Suppressor macrophage (primary cell): Measurements from ENCODE around the gene PCSK7.
"Not testable (repeated sequence)": the region's sequence is repeated elsewhere in the genome, so short reads cannot be mapped to it uniquely, and the experiment has no call there.

ENCODE experiments used
- DNase-seq, 4 experiments: peaks; one replicate each; pipeline ENCODE4 v3.0.0-alpha.2; 2020 to 2022
- total RNA-seq, 17 experiments: gene quantifications; one replicate each; lab custom pipeline; 2026; ENCODE audit warnings: mixed read lengths in 6 of 17, inconsistent platforms in 3 of 17; lab: John Stamatoyannopoulos, UW

Gene PCSK7, protein sequence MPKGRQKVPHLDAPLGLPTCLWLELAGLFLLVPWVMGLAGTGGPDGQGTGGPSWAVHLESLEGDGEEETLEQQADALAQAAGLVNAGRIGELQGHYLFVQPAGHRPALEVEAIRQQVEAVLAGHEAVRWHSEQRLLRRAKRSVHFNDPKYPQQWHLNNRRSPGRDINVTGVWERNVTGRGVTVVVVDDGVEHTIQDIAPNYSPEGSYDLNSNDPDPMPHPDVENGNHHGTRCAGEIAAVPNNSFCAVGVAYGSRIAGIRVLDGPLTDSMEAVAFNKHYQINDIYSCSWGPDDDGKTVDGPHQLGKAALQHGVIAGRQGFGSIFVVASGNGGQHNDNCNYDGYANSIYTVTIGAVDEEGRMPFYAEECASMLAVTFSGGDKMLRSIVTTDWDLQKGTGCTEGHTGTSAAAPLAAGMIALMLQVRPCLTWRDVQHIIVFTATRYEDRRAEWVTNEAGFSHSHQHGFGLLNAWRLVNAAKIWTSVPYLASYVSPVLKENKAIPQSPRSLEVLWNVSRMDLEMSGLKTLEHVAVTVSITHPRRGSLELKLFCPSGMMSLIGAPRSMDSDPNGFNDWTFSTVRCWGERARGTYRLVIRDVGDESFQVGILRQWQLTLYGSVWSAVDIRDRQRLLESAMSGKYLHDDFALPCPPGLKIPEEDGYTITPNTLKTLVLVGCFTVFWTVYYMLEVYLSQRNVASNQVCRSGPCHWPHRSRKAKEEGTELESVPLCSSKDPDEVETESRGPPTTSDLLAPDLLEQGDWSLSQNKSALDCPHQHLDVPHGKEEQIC
- 38.0 to 77.2 (median 52.2) reads per million in 17 experiments for total RNA-seq

DNA sequence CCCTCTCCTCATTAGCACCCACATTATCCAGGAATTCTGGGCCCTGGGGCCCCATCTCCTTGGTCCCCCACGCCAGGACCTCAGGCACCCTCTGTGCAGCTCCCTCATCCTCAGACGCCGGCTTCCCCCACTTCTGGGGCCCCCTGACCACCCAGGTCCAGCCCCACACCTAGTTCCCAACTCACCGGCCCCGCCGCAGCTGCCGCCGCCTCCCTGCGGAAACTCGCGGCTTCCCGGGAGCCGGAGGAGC lies at the start of gene PCSK7:
Gene PCSK7, minus strand, starts transcription at position 232 of the 250 bp plus-strand sequence. CDS start 2,229 bp downstream, outside the sequence.
- no peak for DNase-seq

DNA sequence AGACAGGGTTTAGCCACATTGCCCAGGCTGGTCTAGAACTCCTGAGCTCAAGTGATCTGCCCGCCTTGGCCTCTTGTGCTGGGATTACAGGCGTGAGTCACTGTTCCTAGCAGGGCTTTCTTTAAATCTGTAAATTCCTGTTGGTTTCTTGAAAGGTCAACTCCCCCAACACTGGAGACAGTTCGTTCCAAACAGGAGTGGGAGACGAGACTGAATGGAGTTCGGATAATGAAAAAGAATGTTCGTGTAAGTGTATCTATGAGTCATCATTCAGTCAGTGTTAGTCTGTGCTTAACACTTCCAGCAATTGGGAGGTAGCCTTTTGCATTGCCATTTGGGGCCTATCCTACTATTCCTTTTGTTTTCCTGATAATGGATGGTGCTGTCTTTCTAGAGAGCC lies 49.3 kb upstream of the PCSK7 start:
- DNase-seq = no peak

DNA sequence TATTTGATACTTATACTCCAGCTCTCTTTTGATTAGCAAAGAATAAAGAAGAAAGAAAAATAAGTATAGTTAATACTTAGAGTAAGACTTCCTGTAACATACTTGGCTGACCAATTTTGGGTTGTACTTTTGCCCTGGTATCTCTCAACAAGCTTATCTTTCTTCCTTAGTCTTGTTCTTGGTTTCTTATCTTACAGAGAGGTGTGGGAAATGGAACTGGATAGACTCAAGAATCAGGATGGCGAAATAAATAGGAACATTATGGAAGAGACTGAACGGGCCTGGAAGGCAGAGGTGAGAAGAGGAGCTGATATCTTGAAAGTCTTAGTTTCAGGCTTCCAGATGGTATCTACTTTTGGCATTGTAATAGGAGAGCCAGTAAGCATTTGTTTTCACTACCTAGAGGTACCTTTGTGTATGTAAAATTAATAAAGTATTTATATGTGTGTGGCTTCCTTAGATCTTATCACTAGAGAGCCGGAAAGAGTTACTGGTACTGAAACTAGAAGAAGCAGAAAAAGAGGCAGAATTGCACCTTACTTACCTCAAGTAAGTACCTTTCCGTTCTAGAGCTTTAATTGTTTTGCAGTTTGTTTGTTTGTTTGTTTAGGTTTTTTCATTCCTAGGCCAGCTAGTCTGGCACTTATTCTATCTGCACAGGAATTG lies 48.0 kb upstream of the PCSK7 start:
- no peak for DNase-seq

DNA sequence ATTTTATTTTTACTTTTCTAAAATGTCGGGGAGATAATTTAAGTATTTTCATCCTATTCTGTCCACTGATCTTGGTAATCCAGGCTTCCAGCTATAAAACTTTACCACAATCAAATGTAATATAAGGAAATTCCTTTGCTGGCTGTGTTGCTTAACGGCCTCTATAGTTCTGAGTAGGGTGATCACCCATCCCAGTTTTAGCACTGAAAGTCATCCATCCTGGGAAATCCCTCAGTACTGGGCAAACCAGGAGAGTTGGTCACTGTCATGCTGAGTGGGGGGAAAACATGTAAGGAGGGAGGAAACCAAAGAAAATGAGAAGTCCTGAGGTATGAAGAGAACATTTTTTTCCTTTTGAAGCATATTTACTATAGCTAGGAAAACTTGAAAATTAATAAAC lies 46.5 kb upstream of the PCSK7 start:
- no peak for DNase-seq

DNA sequence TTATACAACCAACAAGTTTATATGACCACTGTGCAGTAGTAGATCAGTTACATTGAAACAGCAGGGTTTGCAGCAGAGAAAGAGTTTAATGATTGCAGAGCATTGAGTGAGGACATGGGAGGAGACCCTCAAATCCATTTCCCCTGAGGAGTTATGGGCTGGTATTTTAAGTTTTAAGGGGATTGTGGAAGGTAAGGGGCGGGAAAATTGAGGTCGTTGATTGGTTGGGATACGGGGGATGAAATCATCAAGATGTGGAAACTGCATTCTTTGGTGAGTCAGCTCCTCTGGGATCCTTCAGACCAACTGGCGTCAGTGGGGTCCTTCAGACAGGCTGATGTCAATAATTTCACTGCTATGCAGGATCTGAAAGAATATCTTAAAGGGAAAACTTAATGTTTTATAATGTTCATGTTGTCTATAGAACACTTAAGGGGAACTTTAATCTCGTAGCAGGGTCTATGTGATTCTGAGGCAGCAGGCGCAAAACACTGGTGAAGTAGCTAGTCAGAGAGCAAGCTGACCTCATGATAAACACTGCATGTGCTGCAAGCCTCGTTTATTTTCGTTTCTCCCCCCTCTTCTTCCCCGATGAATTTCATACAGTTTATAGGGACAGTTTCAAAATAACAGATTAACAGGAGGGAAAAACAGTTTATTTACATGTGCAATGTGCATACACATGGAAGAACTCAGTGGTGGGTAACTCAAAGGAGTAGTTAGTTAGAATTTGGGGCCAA lies 41.8 kb upstream of the PCSK7 start:
- no peak for DNase-seq

DNA sequence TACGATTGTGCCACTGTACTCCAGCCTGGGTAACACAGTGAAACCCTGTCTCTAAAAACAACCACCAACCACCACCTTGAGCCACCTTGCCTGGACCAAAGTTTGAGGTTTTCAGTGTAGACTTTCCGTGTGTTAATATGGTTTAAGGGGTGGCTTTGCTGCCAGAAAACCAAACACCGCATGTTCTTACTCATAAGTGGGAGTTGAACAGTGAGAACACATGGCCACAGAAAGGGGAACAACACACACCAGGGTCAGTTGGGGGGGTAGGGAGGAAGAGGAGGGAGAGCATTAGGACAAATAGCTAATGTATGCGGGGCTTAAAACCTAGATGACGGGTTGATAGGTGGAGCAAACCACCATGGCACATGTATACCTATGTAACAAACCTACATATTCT lies 40.3 kb upstream of the PCSK7 start:
- not testable (repeated sequence) for DNase-seq

DNA sequence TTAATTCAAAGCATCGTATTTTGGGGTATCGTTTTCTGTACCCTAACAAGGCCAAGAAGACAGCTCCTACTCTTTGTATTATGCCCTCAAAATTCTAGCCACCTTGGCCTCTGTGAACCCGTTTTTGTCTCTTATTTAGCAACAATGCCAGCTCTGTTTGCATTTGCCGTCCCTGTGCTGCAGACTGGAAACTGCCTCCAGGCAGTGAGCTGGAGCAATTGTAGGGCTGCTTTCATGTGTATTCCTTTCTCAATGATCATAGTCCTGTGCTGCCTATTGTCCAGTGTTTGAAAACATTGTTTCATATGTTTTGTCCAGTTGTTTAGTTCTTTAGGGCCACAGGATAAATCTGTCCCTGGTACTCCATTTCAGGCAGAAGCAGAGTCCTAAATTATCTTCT lies 39.3 kb upstream of the PCSK7 start:
- DNase-seq = no peak

DNA sequence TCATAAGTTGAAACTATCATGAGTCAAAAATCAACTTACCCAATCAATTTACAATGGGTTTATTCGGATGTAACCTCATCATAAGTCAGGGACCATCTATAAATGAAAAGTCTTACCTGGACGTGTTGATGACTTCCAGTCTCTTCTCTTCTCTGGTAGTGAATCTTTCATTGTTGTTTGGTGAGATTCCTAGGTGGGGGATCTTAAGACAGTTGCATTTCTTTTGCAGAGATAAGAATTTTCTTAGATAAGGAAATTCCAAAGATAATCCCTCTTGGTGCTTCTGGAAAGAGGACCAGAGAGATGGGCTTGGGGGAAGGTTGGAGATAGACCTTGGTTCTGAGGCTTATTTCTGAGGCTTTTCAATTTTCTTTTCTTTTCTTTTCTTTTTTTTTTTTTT lies 38.0 kb upstream of the PCSK7 start:
- DNase-seq = no peak

DNA sequence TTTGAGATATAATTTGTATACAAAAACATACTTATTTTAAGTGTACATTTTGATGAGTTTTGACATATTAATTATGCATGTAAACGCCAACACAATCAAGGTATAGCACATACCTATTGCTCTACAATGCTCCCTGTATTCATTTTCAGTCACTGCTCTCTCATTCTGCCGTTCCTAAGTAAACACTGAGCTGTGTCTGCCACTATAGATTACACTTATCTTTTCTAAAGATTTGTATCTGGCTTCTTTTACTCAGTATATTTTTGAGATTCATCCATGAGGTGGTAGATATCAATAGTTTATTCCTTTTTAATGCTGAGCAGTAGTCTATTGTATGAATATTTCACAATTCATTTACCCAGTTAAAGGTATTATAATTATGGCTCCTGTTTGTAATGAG lies 33.9 kb upstream of the PCSK7 start:
- no peak for DNase-seq

DNA sequence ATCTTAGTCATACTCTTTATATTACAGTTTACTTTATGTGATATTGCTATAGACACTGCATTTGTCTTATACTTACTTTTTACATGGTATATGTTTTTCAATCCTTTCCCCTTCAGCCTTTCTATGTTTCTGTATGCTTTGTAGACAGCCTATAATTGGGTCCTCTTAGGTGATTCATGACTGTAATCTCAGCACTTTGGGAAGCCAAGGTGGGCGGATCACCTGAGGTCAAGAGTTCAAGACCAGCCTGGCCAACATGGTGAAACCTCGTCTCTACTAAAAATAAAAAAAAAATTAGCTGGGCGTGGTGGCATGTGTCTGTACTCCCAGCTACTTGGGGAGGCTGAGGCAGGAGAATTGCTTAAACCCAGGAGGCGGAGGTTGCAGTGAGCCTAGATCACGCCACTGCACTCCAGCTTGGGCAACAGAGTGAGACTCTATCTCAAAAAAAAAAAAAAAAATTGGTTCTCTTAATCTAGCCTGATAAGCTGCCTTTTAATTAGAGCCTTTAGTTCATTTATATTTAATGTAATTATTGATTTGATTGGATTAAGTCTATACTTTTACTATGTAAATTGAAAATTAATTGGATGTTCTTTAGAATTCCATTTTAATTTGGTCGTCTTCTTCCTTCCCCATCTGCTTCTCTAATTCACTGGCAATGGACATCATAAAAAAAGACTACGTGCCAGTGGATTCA lies 32.9 kb upstream of the PCSK7 start:
- not testable (repeated sequence) for DNase-seq

DNA sequence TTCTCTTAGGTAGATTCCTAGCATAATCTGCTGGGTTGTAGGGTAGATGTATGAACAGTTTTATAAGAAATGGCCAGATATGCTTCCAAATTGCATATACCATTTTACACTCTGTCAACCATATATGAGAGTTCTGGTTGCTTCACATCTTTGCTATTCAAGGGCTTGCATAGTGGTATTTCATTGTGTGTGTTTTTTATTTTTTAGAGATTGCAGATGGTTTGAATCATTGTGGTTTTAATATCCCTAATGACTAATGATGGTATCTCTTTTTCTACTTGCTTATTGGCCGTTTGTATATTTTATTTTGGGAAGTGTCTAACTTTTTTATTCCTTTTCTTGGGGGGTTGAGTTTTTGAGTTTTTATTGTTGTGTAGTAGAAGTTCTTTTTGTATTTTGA lies 27.5 kb upstream of the PCSK7 start:
- no peak for DNase-seq

DNA sequence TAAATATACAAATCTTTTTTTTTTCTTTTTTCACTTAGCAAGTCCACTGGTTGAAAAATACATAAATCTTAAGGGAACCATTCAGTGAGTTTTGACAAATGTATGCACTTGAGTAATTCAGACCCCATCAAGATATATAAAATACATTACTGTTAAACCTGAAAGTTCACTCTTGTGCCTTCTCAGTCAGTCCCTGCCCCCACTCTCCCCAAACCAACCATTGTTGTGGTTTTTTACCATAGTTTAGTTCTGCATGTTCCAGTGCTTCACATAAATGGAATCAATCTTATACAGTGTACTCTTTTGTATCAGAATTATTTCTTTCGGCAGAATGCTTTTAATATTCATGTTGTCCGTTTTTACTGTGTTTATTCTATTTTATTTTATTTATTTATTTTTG lies 26.7 kb upstream of the PCSK7 start:
- DNase-seq = no peak

DNA sequence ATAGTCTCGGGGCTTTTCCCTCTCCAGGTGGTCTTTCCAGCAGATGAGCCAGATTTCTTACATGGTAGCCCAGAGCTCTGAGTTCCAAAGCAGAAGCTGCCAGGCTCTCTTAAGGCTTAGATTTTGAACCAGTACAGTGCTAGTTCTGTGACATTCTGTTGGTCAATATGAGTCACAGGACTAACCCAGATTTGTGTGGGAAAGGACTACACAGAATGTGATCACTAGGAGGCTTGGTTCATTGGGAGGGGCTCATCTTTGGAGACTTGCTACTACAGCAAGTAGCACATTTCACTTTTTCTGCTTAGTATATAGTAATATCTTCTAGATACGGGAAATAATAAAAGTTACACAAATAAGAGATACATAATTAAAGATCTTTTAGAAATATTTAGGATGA lies 24.7 kb upstream of the PCSK7 start:
- DNase-seq = peak in 2 of 4 experiments; percentile 4 to 9

DNA sequence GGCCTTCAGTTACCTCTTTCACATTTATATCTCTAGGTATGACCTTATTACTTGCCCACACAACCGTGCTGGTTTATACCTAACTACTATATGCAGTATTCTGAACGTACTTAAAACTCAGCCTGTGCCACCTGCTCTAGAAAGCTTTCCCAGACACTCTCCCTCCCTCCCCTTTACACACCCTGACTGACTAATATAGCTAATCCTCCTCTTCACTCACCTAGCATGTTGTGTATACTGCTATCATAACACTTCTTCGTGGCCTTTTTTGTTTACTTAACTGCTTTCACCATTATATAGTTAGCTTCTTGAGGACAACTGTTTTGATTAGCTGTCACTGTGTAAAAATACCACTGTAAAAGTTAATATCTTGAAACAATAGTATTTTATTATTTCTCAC lies 24.1 kb upstream of the PCSK7 start:
- DNase-seq = no peak

DNA sequence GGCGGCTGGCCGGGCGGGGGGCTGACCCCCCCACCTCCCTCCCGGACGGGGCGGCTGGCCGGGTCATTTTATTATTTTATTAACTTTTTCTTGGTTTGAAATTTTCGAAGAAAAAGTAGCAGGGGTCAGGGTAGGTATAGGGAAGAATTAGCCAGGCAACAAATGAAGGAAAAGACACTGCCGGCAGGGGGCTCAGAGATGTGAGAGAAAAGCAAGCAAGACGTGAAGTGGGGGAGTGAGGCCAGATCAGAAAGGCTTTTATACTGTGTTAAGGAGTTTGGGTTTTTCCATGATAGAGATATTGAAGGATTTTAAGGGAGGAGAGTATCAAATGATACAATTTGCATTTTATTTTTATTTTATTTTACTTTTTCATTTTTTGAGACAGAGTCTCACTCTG lies 19.6 kb upstream of the PCSK7 start:
- DNase-seq = no peak

DNA sequence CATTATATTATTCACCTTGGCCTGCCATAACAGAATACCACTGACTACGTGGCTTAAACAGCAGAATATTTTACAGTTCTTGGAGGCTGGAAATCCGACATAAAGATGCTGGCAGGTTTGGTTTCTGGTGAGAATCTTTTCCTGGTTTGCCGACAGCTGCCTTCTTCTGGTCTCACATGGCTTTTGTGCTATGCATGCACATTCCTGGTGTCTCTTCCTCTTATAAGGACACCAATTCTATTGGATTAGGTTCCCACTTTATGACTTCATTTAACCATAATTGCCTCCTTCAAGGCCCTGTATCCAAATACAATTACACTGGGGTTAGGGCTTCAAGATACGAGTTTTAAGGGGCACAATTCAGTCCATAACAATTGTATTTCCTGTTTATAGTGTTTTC lies 17.7 kb upstream of the PCSK7 start:
- no peak for DNase-seq

DNA sequence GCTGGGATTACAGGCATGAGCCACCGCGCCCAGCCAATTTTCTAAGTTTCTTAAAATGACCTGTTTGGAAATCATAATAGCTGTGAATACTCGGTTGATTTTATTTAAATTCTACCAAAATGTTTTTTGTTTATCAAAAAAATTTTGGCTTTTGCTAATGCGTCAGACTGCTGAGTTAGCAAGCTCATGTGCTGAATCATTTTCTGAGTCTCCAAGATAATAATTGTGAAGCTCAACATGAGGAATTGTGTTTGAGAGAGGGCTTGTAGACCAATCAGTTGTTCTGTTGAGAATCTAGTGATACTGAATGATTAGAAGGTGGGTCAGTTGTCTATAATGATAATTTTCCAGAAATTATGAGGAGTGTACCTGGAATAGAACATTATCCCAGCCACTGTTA lies 16.5 kb upstream of the PCSK7 start:
- DNase-seq = no peak

DNA sequence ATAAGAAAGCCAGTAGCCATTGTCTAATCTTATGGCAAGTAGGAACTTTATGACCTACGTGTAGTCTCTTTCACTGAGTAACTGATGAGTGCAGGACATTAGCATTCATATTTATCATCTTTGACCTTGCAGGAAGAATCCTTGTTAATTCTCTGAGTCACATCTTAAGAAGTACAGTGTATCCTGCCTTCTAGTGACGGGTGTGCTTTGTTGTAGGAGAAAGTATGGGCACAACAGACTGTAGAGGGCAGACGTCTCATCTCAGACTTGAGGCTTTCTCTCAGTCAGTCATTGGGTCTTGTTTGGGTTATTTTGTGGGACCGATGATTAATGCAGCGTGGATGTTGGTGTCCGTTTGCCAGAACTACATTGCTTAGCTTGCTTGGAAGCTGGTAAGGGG lies 7.4 kb upstream of the PCSK7 start:
- no peak for DNase-seq

DNA sequence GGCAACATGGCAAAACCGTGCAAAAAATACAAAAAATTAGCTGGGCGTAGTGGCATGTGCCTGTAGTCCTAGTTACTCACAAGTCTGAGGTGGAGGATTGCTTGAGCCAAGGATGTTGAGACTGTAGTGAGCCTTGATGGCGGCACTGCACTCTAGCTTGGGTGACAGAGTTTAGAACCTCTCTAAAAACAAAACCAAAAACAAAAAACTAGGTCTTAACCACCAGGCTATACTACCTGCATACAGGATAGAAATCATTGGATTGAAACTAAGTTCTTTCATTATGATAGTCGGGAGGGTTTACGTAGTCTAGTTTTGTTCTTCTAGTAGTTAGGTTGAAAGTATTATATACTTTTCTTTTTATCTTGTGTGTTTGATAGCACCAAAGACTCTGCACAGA lies 6.3 kb upstream of the PCSK7 start:
- DNase-seq = no peak

DNA sequence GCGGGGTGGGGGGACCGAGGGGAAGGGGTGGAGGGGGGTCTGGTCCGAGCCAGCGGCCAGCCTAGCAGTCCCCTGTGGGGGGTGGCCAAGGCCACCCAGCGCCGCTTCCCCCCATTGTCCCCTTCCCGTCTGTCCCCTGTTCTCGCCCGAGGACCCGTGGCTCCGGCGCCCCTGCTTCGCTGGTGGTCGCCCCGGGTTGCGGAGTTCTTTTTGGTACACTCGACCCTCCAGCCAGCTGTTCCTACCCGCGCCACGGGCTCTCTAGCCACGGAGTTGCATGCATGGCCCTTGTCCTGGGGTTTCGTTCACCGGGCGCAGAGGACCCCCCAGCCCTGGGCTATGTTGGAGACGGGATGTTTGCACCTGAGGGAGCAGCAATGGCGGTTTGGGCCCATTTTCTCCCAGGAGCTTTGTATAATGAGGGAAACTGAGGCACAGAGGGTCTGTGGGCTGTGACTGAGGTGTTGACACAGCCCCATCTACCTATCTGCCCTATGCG lies 1.1 kb upstream of the PCSK7 start:
- peak; percentile 2 to 37 (median 14) for DNase-seq

DNA sequence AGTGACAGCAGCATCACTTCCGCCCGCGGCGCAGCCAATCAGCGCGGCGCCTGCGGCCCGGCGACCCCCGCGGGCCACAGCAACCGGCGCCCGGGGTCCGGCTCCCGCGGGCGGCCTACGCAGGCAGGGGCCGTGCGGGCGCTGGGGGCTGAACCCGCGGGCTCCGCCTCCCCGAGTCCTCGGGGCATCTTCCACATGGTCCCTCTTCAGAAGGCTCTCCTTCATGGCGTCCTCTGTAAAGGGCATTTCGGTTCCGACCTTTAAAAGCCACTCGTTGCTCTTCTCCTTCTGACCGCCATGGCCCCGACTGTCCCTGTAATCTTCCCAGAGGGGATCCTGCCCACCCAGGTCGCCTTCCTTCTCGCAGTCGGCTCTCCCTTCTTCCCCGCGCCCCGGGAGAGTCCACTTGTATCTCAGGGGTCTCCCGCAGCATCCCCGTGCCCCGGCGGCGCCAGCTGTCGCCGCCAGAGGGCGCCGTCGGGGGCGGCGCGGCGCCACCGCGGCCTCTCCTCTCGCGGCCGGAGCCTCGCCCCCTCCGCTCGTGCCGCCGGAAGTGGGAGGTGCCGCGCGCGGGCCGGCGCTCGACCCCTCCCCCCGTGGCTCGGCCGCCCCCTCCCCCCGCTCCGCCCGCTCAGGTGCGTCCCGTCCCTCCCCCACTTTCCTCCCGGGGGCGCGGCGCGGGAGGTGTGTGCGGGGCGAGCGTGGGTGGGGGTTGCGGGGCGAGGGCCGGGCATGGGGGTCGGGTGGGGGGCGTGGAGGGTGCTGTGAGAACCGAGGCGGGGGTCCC lies 412 bp upstream of the PCSK7 start, which contains the start of gene RNF214:
Gene RNF214, plus strand, starts transcription at position 580 of the 787 bp plus-strand sequence. CDS start 1,602 bp downstream, outside the sequence.
- peak; percentile 86 to 94 (median 92) for DNase-seq
